LNCAP (cell line): ENCODE results near the gene HS3ST4.

Source experiments
- CTCF ChIP-seq: fragments of 450-650 bp; IDR thresholded peaks from 2 replicates; pipeline ENCODE4 v1.5.1; 2017; ENCODE audit warnings: mild to moderate bottlenecking

HS3ST4 gene

GRCh38 chr16:25709213-25709612, 17.5 kb downstream of the HS3ST4 start:
- no peak for TF ChIP-seq CTCF

GRCh38 chr16:25713785-25714570, 22.2 kb downstream of the HS3ST4 start:
- no peak for TF ChIP-seq CTCF

GRCh38 chr16:25716186-25716585, 24.4 kb downstream of the HS3ST4 start:
- no peak for TF ChIP-seq CTCF

- TF ChIP-seq CTCF: no peak
These were observed 29.7 kb downstream of the HS3ST4 start for GRCh38 chr16:25721439-25721838.

- TF ChIP-seq CTCF: no peak
These were observed 34.8 kb downstream of the HS3ST4 start for GRCh38 chr16:25726430-25727098.

- TF ChIP-seq CTCF: no peak
These were observed 37.6 kb downstream of the HS3ST4 start for GRCh38 chr16:25729188-25729915.

GRCh38 chr16:25730396-25730795, 38.6 kb downstream of the HS3ST4 start:
- TF ChIP-seq CTCF: no peak
